NOMO-1 (cell line): Measurements from ENCODE around the gene NMRAL1.

ENCODE experiments used
- DNase-seq, 2 experiments: peaks; one replicate each; lab custom pipeline; 2025; ENCODE audit not compliant: unreplicated experiment in 2 of 2; lab: John Stamatoyannopoulos, UW

The NMRAL1 gene

DNA sequence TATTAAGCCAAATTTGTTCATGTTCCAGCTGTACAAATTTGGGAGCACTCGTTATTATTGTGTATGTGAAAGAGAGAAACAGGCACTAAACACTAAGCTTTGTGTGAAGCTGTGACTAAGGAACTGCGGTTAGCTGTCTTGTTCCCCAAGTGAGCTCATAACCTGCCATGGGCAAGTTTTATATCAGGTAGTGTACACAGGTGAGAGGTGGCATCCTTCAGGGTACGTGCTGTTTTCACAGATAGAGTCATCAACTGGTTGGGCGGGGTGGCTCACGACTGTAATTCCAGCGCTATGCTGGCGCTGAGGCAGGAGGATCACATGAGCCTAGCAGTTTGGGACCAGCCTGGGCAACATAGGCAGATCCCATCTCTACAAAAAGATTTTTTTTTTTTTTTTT, 45.9 kb downstream of the NMRAL1 start:
- no peak for DNase-seq

- DNase-seq: no peak
Measured at GRCh38 chr16:4426722-4427372, 47.6 kb downstream of the NMRAL1 start.

- DNase-seq: peak in 1 of 2 experiments; percentile 55
Measured at GRCh38 chr16:4426021-4426684, 48.3 kb downstream of the NMRAL1 start.

DNA sequence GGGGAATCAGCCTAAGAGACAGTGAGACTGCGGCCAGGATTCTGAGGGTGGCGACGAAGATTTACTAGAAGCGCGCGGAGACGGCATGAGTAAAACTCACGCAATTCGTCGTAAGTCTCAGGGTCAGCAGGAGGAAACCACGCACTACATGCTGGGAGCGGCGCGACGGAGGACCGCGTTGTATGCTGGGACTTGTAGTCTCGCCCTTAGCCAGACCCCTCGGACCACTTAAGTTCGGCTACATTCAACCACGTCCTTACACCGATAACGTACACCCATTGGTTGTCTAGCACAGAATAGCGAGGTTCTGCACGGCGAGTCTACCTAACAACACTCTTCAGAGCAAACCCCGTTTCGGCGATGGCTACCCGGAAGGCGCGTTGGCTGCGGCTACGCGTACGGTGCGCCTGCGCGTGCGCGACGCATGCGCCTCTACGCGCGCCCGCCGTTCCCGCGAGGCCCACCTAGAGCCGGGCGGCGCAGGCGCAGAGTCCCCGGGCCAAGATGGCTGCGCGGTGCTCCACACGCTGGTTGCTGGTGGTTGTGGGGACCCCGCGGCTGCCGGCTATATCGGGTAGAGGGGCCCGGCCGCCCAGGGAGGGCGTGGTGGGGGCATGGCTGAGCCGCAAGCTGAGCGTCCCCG, 48.9 kb downstream of the NMRAL1 start, which contains the start of gene DNAJA3:
Gene DNAJA3 (plus strand): TSS at position 491 of the 643 bp plus-strand sequence. CDS start 14 bp downstream, at position 505.
- DNase-seq: peak; percentile 93 to 94

DNA sequence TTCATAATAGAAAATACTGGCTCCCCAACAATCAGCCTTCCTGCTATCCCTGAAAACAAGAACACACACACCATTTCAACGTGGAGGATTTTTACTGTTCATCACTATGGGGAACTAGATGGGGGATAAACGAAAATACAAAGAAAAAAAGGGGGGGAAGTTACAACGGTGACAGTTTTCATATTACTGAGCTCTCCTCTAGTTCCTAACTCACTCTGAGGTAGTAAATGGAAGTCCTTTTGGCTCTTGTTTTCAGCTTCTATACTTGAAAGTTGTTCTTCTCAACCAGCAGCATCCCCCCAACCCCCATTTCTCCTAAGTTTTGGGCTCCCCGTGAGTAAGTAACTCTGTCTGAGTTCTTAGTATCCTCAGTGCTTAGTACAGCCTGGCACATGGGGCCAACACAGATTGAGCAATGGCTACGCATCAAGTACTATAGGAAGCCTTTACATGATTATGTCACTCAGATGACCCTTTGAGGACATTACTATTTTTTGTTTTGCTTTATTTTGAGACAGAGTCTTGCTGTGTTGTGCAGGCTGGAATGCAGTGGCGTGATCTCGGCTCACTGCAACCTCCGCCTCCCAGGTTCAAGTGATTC, 53.8 kb downstream of the NMRAL1 start:
- peak; percentile 40 to 76 for DNase-seq

- no peak for DNase-seq
Measured at GRCh38 chr16:4419402-4419959, 54.9 kb downstream of the NMRAL1 start.

- peak; percentile 92 to 95 for DNase-seq
Measured at GRCh38 chr16:4416200-4417032, 58.0 kb downstream of the NMRAL1 start, which contains the start of gene CORO7. TSS of gene CORO7 (minus strand) at chr16:4416596. CDS start at chr16:4416518, 78 bp downstream.

DNA sequence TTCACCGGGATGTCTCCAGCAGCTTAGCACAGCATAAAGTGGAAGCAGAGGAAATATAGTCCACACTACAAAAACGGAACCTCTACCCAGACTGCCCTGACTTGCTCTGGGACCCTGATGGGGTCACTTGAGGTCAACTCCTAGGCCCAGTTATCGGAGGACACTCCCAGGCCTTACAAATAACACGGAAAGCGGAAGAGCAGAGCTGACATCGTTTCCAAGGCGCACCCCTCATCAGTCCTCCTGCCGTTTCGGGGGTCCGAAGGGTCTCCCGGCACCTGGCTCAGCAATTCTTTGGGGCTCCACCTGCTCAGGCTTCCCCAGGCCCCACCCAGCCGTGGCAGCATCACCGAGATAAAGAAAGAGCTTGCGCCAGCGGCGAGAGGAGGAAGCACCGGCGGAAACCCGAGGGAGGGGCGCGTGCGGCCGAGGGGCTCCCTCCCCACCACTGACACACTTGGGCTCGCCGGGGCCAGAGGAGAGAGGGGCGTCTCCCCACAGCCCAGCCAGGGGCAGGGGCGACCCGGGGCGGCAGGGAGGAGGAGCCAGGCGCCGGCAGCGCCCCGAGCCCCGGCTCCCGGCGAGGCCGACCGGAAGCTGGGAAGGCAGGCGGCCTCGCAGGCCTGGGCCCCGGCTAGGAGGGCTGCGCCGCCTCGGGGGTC, 58.8 kb downstream of the NMRAL1 start:
- peak; percentile 77 to 85 for DNase-seq

DNA sequence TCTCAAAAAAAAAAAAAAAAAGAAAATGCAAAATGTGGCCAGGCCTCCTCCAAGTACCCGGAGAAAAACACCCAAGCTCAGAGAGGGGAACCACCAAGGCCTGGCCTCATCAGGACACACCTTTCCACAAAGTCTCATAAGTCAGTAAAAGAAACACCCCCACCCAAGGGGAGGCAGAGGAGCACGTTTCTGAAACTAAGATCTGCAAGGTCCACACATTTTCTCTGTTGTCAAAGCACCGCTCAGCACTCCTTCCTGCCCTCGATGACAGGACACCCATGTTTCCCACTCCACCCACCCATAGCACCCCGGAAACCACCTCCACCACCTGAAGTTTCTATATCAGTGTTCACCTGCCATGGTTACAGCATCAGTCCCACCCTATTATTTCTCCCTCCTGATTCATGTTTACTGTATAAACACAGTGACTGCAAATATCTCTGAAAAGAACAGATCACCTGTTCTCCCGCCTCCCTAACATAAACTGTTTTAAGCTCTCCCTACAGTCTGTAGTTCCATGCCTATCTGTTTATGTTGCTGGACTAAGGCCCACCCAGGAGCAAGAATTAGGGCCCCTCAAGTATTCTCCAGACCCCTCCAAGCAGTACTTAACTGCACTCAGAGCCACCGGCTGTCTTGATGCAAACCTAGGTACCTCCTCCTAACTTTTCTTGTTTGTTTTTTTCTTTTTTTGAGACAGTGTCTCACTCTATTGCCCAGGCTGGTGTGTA, 60.1 kb downstream of the NMRAL1 start:
- no peak for DNase-seq

DNA sequence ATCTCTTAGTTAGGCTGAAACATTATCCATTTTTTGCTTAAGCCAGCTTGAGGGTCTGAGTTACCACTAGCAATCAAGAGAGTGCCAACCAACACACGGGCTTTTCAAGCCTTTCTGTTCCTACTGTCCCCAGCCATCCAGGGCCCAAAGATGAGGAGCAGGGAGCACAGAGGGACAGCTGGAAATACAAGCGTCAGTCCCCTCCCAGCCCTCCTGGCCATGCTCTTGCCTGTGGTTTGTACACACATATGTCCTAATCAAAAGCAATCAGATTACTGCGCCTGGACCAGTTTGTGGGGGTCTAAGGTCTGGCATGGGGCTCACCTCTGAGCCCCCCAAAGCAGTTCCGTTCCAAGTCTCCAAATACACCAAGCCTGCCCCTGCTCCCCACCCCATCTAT, 61.6 kb downstream of the NMRAL1 start:
- no peak for DNase-seq

GRCh38 chr16:4412159-4412558, 62.3 kb downstream of the NMRAL1 start:
- no peak for DNase-seq
